ENCODE results near the gene BLOC1S4. TPM values are rescaled to one million over a fixed set of nuclear protein-coding genes. Genes with fewer than 3 reads are reported as not detected.

Gene BLOC1S4
- total RNA-seq, 1 experiment from 2014 or later, result 15.7 TPM

DNA sequence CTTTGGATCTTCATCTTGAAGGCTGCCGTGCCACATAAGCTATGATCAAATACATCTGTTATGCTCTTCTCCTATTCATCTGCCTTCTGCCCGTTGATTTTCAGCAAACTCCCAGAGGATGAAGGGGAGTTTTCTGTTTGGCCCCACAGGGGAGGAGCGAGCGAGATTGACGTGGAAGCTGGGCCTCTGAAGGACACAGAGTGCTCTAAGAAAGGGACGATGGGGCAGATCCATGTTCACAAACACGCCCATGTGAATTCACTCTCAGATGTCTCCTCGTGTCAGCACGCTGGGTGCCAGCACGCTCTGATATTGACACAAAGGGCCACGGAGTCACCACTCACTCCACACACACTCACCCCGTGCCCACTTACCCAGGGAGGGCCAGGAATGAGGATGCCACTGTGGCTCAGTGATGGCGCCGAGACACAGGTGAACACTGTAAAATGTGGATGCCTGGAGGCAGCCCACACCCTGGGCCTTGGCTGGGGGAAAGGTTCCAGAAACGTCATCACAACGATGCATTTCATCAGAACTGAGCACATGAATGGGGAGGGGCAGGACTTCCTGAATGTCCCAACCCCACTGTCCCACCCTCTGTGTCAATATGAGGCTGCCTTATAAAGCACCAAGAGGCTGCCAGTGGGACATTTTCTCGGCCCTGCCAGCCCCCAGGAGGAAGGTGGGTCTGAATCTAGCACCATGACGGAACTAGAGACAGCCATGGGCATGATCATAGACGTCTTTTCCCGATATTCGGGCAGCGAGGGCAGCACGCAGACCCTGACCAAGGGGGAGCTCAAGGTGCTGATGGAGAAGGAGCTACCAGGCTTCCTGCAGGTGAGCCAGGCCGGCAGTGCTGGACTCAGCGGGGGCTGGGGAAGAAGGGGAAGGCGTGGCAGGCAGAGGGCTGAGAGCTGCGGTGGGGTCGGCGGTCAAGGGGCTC is 22.5 kb upstream of the BLOC1S4 start, which contains the start of gene S100P (continued):
- TF ChIP-seq, protein P1, sequence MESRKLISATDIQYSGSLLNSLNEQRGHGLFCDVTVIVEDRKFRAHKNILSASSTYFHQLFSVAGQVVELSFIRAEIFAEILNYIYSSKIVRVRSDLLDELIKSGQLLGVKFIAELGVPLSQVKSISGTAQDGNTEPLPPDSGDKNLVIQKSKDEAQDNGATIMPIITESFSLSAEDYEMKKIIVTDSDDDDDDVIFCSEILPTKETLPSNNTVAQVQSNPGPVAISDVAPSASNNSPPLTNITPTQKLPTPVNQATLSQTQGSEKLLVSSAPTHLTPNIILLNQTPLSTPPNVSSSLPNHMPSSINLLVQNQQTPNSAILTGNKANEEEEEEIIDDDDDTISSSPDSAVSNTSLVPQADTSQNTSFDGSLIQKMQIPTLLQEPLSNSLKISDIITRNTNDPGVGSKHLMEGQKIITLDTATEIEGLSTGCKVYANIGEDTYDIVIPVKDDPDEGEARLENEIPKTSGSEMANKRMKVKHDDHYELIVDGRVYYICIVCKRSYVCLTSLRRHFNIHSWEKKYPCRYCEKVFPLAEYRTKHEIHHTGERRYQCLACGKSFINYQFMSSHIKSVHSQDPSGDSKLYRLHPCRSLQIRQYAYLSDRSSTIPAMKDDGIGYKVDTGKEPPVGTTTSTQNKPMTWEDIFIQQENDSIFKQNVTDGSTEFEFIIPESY (IDR thresholded peaks at IDR 0.05; ENCODE audit: extremely low read depth, insufficient replicate concordance, low read length), result no peak
- TF ChIP-seq, protein P2, sequence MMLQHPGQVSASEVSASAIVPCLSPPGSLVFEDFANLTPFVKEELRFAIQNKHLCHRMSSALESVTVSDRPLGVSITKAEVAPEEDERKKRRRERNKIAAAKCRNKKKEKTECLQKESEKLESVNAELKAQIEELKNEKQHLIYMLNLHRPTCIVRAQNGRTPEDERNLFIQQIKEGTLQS (IDR thresholded peaks at IDR 0.05), result no peak
- TF ChIP-seq SP1 (IDR thresholded peaks at IDR 0.05; ENCODE audit: low read depth), result no peak
- TF ChIP-seq ZNF274 (IDR thresholded peaks at IDR 0.05; ENCODE audit: low read depth, low read length), result no peak

DNA sequence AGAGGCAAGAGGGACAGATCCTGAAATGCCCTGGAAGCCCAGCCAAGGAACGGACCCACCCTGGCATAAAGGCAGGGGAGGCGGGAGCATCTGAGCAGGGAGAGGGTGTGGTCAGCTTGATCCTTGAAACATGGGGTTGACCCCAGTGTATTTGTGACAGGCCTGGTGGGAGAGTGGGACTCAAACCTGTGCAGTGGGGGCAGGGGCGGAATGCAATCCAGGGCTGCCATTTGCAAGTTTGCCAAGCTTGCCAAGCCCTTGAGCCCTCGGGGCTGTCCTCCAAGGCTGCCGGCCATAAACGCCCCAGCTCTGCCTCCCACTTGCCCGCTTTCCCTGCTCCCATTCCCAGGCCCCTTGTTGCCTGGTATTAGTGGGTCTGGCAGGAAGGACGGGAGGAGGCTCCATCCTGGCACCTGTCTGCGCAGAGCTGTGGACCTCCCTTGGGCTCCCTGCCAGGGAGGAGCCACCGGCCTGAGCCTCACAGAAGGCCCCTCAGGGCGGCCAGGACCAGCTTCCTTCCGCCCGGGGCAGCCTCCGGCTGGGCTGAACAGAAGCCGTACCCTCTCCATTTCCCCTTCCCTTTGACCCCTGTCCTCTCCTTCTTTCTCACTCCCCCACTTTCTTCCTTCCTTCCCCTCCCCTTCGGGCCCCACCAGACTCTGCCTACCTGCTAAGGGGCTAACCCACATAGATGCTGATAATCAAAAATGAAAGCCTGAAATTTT is 21.6 kb upstream of the BLOC1S4 start:
- H3K9ac ChIP-seq (ENCODE audit: low read length), result no peak overlapping the region
- ATAC-seq, result no peak
- H3K4me2 ChIP-seq (ENCODE audit: low read length), result no peak overlapping the region
- CTCF ChIA-PET, result interaction anchor here (0.7 kb wide), 1 partner anchor 14 kb away, joined by 3 read pairs; no protein-coding TSS in a partner anchor
- no peaks in the 10 kb centered on the region for H3K9me3 ChIP-seq (ENCODE audit: control insufficient read depth in 1 of 2, insufficient read depth in 1 of 2, low read depth in 1 of 2, low read length in 2 of 2)
- no peak overlapping the region for H3K27ac ChIP-seq (ENCODE audit: low read depth, low read length)
- no peaks in the 10 kb centered on the region for H4K20me1 ChIP-seq (ENCODE audit: insufficient read depth)
- H3K36me3 ChIP-seq (ENCODE audit: control insufficient read depth in 1 of 2, insufficient read depth in 2 of 2, low read length in 2 of 2), result no peaks in the 10 kb centered on the region
- H3K79me2 ChIP-seq (ENCODE audit: insufficient read depth, low read length), result no peaks in the 10 kb centered on the region
- no peak overlapping the region for H2AFZ ChIP-seq (ENCODE audit: low read depth, low read length, poor library complexity, severe bottlenecking)
- H3K9me2 ChIP-seq (ENCODE audit: insufficient read depth), result no peaks in the 10 kb centered on the region
- peaks cover 19 to 33% of the 10 kb centered on the region in 2 experiments for H3K4me1 ChIP-seq (ENCODE audit: control insufficient read depth in 1 of 2, insufficient read depth in 2 of 2, low read length in 2 of 2)
- BruUV-seq (replicated peaks), result no TSS peak
- TF ChIP-seq YY1 (IDR thresholded peaks at IDR 0.05; ENCODE audit: extremely low read depth, insufficient replicate concordance, low read depth, low read length) (no peak), EZH2phosphoT487 (IDR thresholded peaks at IDR 0.05; ENCODE audit: borderline replicate concordance) (no peak)
- DNase-seq (ENCODE audit: low read depth, low spot score), result no peak
- no peaks in the 10 kb centered on the region for H3K27me3 ChIP-seq (ENCODE audit: insufficient read depth, low read length)
- POLR2A ChIA-PET, result no interaction called here
- H3K4me3 ChIP-seq (replicated peaks in 1 of 2; ENCODE audit: low read depth in 1 of 2, low read length in 2 of 2), result no peak overlapping the region
- intact Hi-C loops (cut with micrococcal nuclease), result no loop called here
- RAD21 ChIA-PET (ENCODE audit: low non-redundant PET in 1 of 2, low total read pairs in 2 of 2, uncharacterized antibody in 2 of 2, unreplicated experiment in 2 of 2), result no interaction called here
